HG02970 (cell line): ENCODE measurements around the gene GRIP1.

Experiments used
- ATAC-seq: cut with Tn5 transposase; IDR thresholded peaks from one replicate; pipeline ENCODE4 v1.9.1; 2021; ENCODE audit warnings: mild to moderate bottlenecking, moderate library complexity, moderate number of reproducible peaks; ENCODE audit not compliant: unreplicated experiment, low FRiP score

Gene GRIP1, protein sequence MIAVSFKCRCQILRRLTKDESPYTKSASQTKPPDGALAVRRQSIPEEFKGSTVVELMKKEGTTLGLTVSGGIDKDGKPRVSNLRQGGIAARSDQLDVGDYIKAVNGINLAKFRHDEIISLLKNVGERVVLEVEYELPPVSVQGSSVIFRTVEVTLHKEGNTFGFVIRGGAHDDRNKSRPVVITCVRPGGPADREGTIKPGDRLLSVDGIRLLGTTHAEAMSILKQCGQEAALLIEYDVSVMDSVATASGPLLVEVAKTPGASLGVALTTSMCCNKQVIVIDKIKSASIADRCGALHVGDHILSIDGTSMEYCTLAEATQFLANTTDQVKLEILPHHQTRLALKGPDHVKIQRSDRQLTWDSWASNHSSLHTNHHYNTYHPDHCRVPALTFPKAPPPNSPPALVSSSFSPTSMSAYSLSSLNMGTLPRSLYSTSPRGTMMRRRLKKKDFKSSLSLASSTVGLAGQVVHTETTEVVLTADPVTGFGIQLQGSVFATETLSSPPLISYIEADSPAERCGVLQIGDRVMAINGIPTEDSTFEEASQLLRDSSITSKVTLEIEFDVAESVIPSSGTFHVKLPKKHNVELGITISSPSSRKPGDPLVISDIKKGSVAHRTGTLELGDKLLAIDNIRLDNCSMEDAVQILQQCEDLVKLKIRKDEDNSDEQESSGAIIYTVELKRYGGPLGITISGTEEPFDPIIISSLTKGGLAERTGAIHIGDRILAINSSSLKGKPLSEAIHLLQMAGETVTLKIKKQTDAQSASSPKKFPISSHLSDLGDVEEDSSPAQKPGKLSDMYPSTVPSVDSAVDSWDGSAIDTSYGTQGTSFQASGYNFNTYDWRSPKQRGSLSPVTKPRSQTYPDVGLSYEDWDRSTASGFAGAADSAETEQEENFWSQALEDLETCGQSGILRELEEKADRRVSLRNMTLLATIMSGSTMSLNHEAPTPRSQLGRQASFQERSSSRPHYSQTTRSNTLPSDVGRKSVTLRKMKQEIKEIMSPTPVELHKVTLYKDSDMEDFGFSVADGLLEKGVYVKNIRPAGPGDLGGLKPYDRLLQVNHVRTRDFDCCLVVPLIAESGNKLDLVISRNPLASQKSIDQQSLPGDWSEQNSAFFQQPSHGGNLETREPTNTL

DNA sequence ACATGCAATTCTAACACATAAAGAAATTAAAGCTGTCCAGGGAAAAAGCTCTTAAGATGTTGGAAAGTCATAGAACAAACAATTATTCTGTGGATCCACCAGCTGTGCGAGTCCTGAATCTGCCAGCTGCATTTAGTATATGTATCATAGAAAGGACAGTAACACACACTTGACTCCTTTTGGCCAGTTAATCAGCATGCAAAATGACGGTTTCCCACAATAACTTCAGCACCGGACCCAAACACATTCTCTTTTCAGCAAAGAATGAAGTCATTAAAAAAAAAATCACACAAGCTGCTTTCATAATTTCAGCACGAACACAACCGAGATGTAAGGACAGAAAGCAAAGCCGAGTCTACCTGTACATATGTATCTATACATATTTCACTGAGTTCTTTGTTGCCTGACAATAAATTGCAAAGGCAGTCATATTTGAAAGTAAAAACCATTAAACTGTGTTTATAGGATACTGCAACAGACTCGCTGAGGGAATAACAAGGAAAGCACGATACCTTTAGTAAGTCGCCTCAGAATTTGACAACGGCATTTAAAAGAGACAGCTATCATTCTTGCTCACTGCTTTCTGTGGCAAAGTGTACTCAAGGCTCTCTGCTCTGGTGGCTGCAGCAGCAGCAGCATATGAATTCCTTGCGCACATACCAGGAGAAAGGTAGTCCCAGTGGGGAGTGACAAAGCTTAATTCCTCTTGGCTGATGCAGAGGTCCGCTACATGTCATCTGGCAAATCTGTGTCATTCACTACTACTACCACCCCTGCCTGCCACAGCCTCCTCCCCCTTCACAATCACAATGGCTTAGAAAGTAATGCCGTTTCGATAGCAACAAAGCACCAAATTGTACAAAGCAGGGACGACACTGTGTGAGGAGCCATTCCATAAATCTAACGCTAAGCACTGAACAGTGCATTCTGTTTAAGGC is at the start of gene GRIP1:
Gene GRIP1 (minus strand): TSS at position 739 of the 938 bp plus-strand sequence. CDS start 172 bp downstream, at position 567.
- ATAC-seq: no peak

DNA sequence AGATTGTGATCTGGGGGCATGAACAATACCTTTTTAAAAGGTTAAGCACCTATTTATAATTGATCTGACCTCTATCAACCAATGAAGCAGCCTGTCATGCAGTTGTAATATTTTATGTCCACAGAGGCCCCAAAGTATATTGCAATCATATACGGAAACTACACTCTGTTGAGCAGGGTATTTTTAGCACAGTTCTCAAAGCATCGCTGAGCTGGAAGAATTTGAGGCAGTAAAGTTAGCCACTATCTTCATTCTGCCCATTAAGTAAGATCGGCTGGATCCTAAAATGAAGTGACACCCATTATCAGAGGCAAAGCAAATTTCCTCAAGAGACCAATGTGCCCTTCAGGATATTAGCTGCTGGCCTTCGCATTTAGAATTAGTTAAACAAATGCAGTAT is 47.7 kb upstream of the GRIP1 start:
- no peak for ATAC-seq

DNA sequence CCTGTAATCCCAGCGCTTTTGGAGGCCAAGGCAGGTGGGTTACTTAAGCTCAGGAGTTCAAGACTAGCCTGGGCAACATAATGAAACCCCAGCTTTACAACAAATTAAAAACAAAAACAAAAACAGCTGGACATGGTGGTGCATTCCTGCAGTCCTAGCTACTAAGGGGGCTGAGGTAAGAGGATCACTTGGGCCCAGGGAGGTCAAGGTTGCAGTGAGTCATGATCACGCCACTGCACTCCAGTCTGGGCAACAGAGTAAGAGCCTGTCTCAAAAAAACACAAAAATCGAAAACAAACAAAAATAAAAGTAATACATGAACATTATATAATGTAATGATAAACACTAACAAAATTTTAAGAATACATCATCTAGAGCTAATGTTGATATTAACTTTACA is 46.2 kb upstream of the GRIP1 start:
- no peak for ATAC-seq

DNA sequence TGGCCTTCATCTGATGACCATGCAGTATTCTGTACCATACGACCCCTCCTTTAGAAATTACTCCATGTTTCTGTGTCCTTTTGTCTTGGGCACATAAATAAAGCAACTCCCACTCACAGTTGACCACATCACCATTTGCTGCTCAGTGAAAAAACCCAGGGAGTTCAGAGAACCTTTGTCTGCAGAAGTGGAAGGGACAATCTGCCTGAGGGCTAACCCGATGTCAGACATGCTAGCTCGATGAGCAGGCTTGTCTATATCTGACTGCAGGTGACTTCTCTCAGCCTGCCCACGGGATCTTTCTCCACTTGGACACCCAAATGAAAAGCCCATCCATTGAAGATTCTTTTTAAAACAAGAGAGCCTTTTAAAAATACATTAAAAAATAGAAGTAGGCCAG is 45.7 kb upstream of the GRIP1 start:
- ATAC-seq: no peak

DNA sequence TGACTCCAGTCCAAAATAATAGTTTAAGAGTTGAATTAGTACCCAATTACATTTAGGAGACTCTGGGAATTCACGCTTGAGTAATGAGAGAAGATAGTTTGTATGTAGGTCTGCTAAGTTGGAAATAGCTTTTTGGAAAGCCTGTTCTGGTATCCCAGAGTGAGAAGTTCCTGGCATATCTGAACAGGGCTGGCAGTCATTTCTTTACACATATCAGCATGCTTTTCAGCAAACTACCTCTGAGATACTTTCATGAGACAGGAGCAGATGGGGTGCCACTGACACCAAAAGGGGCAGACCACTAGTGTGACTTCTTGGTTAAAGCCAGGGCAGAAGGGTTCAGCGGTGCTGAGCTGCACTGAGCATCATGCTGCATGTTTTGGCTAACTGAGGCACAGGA is 45.1 kb upstream of the GRIP1 start:
- no peak for ATAC-seq

DNA sequence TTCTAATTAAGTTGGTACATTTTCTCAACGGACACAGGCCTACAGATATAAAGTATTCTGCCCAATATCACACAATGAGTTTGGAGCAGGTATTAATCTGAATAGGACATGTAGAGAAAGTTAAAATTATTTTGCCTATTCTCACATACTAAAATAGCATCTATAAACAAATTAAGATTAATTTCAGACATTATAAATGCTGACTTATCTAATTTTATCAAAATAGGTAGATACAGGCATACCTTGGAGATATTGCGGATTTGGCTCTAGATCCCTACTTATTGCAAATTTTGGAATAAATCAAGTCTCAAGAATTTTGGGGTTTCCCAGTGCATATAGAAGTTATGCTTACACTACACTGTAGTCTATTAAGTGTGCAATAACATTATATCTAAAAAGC is 41.0 kb upstream of the GRIP1 start:
- ATAC-seq: no peak

DNA sequence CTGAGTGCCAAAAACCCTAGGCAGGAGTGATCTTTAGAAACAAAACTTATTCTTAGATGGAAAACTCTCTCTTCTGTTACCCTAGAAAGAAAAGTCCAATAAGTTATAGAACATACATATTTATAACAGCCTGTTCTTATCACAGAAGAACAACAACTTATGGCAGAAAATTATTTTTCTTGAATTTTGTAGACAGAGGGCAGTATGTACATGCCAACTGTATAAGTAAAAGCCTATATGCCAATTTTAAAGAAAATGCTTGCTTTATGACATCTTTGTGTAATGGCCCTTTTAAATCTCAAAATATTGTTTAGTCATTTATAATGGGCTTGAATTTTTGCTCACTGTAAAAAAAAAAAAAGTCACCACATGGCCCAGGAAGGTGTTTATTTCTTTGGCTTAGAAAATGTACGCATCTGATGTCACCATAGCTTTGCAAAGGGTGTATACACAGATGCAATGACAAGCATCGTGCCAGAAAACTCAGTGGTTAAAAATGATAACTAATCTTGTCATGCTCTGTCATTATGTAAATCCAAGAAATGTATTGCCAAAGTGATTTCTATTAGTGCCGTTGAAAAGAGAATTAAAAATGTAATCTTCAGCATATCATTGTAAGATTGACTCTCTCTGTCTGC is 38.3 kb upstream of the GRIP1 start:
- ATAC-seq: no peak

DNA sequence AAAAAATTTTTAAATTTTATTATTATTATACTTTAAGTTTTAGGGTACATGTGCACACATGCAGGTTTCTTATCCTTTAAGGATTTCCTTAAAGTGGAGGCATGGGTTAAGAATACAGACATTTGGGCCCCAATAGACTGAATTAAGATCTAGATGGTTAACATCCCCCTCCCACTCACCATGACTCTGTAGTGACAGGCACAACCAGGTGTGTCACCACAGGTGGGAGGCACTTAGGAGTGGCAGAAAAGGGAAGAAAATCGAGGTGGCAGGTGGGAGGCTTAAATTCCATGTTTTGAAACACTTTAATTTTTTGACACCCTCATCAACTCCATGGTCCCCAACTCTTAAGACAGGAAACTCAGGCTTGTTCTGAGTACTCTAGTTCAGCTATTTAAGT is 37.6 kb upstream of the GRIP1 start:
- ATAC-seq: no peak

DNA sequence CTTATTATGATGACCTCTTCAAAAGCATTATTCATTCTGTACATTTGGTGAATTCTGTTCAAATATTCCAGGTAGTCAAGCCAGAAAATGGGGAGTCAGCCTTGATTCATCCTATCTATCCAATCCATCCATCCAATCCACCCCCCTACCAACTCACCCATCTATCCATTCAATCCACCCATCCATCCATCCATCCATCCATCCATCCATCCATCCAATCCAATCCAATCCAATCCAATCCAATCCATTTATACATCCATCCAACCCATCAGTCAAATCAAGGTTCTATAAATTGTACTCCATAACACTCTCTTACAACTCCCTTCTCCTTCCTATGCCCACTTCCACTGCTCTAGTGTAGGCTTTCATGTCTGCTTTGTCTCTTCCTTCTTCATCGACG is 35.8 kb upstream of the GRIP1 start:
- no peak for ATAC-seq

DNA sequence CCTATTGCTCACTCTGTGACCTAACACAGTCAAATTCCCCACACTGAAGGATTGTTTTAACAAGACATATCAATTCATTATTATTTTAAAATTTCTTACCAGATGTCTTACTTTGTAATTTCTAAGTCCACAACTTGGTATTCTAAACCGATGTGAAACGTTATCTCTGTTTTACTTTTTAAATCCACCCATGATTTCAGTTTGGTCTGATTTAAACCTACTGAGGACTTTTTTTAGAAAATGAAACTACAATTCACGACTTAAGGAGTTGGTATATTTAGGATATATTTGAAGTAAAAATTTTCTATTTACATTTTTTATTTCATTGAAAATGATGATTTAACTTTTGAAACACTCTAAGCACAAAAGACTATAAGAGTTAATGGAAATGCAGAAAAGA is 35.1 kb upstream of the GRIP1 start:
- ATAC-seq: no peak

DNA sequence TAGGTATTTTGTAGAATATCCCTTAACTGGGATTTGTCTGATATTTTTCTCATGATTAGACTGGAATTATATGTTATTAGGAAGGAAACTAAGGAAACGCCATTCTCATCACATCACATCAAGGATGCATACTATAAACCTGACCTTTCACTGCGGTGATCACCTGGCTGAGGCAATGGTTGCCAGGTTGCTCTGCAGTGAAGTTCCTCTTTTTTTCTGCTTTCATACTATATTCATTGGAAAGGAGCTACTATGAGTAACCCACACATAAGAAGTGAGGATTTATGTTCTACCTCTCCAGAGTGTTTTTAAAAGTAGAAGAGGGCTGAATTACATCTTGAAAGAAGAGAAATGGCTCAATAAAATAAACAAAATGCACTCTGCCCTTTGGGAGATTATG is 31.0 kb upstream of the GRIP1 start:
- no peak for ATAC-seq

DNA sequence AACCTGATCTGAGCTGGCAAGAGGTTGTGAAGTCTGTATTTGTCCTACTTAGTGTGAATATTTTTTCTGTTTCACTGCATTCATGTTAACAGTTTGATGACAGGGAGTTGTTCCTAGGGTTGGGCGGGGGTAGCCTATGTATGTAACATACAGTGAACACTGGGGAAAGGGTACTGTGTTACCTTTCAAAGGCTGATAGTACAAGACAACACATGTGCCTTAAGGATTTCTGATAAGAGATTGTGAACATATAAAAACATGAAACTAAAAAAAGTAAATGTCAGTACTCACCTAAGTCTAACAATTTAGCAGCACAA is 30.5 kb upstream of the GRIP1 start:
- ATAC-seq: no peak

DNA sequence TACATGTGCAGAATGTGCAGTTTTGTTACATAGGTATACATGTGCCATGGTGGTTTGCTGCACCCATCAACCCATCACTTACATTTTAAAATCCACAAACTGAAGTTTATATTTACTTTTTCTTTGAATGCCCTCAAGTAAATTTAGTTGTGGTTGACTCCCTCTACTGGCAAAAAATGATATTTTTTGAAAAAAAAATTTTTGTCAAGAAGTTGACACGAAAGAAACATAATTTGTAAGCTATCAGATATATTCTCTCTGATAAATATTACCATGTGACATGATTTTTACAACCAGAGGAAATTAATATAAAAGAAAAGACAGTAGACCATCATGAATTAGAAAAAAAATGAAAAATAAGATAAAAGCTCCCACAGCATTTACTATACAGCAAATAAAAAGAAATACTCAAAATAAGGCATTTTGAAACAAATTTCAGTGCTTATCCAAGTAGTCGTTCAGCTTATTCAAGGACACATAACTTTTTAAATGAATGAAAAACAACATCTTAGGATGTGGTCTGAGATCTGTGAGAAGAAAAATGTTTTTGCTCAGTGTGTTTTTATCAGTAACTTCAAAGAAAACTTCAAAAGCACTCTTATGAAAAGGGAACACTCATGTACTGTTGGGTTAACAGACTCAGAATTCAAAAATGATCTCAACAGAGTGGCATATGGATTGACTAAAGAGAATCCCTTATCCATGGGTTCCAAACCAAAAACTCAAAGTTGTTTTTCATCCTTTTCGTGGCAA is 30.0 kb upstream of the GRIP1 start:
- no peak for ATAC-seq

DNA sequence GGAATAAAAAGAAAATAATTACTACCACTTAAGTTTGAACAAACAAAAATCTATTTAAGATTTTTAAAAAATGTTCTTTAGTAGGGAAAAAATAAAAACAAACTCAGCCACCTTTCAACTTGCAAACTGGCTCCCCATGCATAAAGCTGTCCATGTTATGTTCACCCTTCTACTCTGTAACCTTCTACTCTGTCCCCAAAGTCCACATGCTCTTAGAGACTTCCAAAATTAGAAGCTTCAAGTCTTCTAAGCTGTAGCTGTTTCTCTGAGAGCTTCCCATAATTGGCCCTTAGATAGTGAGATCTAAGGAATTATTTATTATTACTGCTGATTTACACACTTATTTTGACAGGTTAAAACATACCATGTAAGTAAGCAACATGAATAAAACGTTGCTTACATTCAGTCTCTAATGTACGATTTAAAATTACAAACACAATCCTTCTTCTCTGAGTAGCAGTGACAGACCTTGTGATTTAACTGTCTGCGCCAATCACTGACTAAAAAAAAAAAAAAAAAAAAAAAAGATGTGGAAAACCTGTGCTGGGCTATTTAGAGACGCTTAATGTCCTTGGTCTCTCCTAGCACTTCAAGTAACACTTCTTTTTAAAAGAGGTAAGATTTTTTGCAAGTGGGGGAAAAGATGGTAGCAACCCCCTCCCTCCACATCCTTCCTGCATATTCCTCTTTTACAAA is 28.3 kb upstream of the GRIP1 start:
- ATAC-seq: no peak

DNA sequence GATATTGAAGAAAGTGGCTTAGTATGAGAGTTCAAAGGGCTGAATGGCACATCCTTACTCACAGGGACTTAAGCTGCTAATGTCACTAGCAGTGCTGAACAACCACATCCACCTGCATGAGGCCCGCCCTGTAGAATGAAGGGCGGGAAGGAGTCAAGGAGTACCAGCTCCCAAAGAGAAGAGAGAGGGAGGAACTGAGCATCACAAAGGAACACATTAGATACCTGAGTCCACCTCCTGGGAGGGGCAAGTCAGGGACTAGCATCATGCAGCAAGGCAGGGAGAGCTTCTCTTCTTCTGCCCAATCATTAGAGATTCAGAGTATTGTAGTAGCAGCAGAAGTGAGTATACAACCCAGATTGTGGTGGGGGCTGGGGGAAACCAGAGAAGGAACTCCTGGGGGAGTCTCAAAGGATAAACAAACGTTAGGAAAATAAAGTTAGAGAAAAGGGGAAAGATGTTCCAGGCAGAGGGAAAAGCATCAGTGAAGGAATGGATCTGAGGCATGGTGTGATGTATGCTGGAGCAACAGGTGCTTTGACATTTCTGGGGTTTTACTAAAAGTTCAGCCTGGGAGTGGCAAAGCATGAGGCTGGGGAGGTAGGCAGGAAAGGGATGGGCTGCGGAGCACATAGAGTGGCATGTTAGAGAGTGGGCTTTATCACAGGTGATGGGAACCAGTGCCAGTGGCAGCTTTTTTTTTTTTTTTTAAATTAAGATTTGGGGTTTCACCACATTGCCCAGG is 21.0 kb upstream of the GRIP1 start:
- ATAC-seq: no peak

DNA sequence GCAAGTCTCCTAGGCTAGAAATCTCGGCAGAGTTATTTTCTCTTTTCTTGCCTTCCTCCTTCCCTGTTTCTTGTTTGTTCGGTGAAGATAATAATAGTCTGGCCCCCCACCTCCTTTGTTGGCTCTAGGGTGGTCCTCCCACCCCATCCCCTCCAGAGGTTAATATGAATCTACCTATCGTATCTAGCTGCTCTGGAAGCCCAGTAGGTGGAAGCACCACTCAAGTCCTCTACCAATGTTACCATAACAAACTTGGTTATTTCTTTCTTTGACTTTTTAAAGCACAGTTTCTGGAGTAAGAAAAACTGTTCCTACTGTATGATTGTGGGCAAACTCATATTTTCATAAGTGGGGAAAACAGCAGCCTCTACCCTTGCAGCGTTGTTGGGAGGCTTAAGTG is 19.7 kb upstream of the GRIP1 start:
- no peak for ATAC-seq

DNA sequence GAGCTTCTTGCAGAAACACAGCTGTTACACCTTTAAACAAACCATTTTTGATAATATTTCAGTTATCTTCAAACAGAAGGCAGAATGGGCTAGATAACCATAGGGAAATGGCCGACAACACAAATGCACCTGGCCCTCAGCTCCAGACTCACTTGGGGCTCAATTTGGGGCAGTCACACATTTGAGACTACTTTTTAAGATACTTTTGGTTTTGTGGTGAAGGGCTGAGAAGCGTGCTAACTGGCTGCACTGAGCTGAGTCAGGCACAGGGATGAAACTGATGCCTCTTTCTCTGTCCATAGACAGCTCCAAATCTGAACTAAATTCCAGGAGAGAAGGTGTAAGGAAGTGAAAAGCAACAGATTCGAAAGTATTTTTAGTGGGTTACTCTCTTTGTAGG is 18.5 kb upstream of the GRIP1 start:
- no peak for ATAC-seq
